Measurements from ENCODE around the gene HPRT1. TPM values are rescaled to one million over a fixed set of nuclear protein-coding genes. Genes with fewer than 3 reads are reported as not detected.

HPRT1 gene, protein sequence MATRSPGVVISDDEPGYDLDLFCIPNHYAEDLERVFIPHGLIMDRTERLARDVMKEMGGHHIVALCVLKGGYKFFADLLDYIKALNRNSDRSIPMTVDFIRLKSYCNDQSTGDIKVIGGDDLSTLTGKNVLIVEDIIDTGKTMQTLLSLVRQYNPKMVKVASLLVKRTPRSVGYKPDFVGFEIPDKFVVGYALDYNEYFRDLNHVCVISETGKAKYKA
- total RNA-seq: 10 to 100 TPM; 19.0 to 20.0 TPM
- polyA plus RNA-seq (2013, experiment 1 of 2): 23.6 TPM
- polyA plus RNA-seq (2013, experiment 2 of 2): 18.6 TPM
- long read RNA-seq, experiment 1, partial matches to known transcripts: 0 of 3 reads
- long read RNA-seq, experiment 1, other reads (novel, unspliced or antisense): 2 of 3 reads
- long read RNA-seq, experiment 2, partial matches to known transcripts: 0 of 1 reads
- long read RNA-seq, experiment 2, other reads (novel, unspliced or antisense): 1 of 1 reads
- long read RNA-seq, experiment 3, transcript HPRT1-201 (9 exons, 1,407 nt): major isoform, 9 of 11 reads
- long read RNA-seq, experiment 3, partial matches to known transcripts: 0 of 11 reads
- long read RNA-seq, experiment 3, other reads (novel, unspliced or antisense): 2 of 11 reads
- long read RNA-seq, experiment 4, partial matches to known transcripts: 0 of 3 reads
- long read RNA-seq, experiment 4, other reads (novel, unspliced or antisense): 1 of 3 reads

DNA sequence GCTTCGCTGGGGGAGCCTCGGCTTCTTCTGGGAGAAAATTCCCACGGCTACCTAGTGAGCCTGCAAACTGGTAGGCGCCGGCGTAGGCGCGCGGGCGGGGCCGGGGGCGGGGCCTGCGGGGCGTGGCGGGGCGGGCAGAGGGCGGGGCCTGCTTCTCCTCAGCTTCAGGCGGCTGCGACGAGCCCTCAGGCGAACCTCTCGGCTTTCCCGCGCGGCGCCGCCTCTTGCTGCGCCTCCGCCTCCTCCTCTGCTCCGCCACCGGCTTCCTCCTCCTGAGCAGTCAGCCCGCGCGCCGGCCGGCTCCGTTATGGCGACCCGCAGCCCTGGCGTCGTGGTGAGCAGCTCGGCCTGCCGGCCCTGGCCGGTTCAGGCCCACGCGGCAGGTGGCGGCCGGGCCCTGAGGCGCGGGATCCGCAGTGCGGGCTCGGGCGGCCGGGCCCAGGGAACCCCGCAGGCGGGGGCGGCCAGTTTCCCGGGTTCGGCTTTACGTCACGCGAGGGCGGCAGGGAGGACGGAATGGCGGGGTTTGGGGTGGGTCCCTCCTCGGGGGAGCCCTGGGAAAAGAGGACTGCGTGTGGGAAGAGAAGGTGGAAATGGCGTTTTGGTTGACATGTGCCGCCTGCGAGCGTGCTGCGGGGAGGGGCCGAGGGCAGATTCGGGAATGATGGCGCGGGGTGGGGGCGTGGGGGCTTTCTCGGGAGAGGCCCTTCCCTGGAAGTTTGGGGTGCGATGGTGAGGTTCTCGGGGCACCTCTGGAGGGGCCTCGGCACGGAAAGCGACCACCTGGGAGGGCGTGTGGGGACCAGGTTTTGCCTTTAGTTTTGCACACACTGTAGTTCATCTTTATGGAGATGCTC, at the start of gene HPRT1:
Gene HPRT1, plus strand, starts transcription at position 161 of the 857 bp plus-strand sequence. Its CDS starts 147 bp downstream, at position 308.
- Histone ChIP-seq H3K27ac (ENCODE audit: low read depth, low read length) (peak within 1 kb of the TSS; percentile 66), H3K9ac (ENCODE audit: extremely low read depth, low read length, poor library complexity, severe bottlenecking) (peak within 1 kb of the TSS; percentile 41), H3K4me3 (ENCODE audit: low read length) (peak within 1 kb of the TSS; percentile 76), H3K27me3 (ENCODE audit: control insufficient read depth, insufficient read depth, low read length, poor library complexity, severe bottlenecking) (no peaks in the 10 kb centered on the region), H3K9me3 (ENCODE audit: control insufficient read depth, low read length) (no peaks in the 10 kb centered on the region), H3K36me3 (ENCODE audit: control insufficient read depth, insufficient read depth, low read length) (no peaks in the 10 kb centered on the region), H3K4me1 (ENCODE audit: control insufficient read depth, insufficient read depth, low read length) (no peaks in the 10 kb centered on the region)
- DNase-seq: peak; percentile 93
- Mint-ChIP-seq H3K9me3 (peaks cover 62% of the 10 kb centered on the region), H3K36me3 (ENCODE audit: low read depth) (no peaks in the 10 kb centered on the region), H3K4me1 (no peaks in the 10 kb centered on the region), H3K27me3 (ENCODE audit: insufficient read depth) (no peaks in the 10 kb centered on the region), H3K4me3 (peak within 1 kb of the TSS; percentile 73), H3K27ac (peak within 1 kb of the TSS; percentile 91)
- TF ChIP-seq, protein P1, sequence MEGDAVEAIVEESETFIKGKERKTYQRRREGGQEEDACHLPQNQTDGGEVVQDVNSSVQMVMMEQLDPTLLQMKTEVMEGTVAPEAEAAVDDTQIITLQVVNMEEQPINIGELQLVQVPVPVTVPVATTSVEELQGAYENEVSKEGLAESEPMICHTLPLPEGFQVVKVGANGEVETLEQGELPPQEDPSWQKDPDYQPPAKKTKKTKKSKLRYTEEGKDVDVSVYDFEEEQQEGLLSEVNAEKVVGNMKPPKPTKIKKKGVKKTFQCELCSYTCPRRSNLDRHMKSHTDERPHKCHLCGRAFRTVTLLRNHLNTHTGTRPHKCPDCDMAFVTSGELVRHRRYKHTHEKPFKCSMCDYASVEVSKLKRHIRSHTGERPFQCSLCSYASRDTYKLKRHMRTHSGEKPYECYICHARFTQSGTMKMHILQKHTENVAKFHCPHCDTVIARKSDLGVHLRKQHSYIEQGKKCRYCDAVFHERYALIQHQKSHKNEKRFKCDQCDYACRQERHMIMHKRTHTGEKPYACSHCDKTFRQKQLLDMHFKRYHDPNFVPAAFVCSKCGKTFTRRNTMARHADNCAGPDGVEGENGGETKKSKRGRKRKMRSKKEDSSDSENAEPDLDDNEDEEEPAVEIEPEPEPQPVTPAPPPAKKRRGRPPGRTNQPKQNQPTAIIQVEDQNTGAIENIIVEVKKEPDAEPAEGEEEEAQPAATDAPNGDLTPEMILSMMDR (conservative IDR thresholded peaks at IDR 0.05): no peak
- WGBS, 2 experiments (ENCODE audit: insufficient coverage in 1 of 2, insufficient read length in 1 of 2): 0 to 1% methylated on average over 1 to 83 of the region's 85 CpGs

DNA sequence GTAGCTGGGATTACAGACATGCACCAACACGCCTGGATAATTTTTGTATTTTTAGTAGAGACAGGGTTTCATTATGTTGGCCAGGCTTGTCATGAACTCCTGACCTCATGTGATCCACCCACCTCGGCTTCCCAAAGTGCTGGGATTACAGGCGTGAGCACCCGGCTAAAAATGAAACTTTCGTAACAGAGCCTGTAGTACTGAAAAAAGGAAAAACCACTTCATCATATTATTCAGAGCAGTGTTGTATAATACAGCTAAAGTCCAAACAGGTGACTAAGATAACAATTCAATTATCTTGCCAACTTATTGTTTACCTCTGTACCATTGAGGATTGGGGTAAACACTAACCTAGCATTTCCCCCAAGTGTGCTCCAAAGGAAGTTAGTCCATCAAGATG, 43.9 kb upstream of the HPRT1 start:
- Mint-ChIP-seq H3K27me3 (ENCODE audit: insufficient read depth) (no peaks in the 10 kb centered on the region), H3K27ac (no peak overlapping the region), H3K36me3 (ENCODE audit: low read depth) (peaks cover 29% of the 10 kb centered on the region), H3K4me1 (no peaks in the 10 kb centered on the region), H3K4me3 (no peak overlapping the region), H3K9me3 (peaks cover 21% of the 10 kb centered on the region)
- TF ChIP-seq, protein P1 (conservative IDR thresholded peaks at IDR 0.05): no peak
- Histone ChIP-seq H3K4me1 (ENCODE audit: control insufficient read depth, insufficient read depth, low read length) (no peaks in the 10 kb centered on the region), H3K27me3 (ENCODE audit: control insufficient read depth, insufficient read depth, low read length, poor library complexity, severe bottlenecking) (no peaks in the 10 kb centered on the region), H3K36me3 (ENCODE audit: control insufficient read depth, insufficient read depth, low read length) (peaks cover 48% of the 10 kb centered on the region), H3K4me3 (ENCODE audit: low read length) (no peak overlapping the region), H3K9ac (ENCODE audit: extremely low read depth, low read length, poor library complexity, severe bottlenecking) (no peak overlapping the region), H3K9me3 (ENCODE audit: control insufficient read depth, low read length) (no peaks in the 10 kb centered on the region), H3K27ac (ENCODE audit: low read depth, low read length) (no peak overlapping the region)
- DNase-seq: no peak
- 100% methylated on average over 1 to 4 of the region's 5 CpGs for WGBS, 2 experiments (ENCODE audit: insufficient coverage in 1 of 2, insufficient read length in 1 of 2)

All from endodermal cell (in vitro differentiated cells).